H1 (cell line): Measurements from ENCODE around the gene TBKBP1. TPM values are rescaled to one million over a fixed set of nuclear protein-coding genes. Genes with fewer than 3 reads are reported as not detected.

Source experiments
- CTCF ChIP-seq, 3 experiments: IDR thresholded peaks; 1 replicate in 2 of 3; 2 replicates in 1 of 3; pipeline versions ENCODE4 v1.5.1 to v1.6.1; 2011; ENCODE audit warnings: low read length in 3 of 3, mild to moderate bottlenecking in 3 of 3, inconsistent platforms in 2 of 3, low read depth in 1 of 3, moderate library complexity in 1 of 3; ENCODE audit not compliant: insufficient read depth in 1 of 3; ENCODE audit errors: control extremely low read depth in 1 of 3
- SAP30 ChIP-seq: fragments of 300-600 bp; sonication (generic); IDR thresholded peaks from 2 replicates; pipeline ENCODE4 v1.7.1; 2012; ENCODE audit warnings: low read length, moderate library complexity, mild to moderate bottlenecking, inconsistent platforms; ENCODE audit not compliant: insufficient read depth, insufficient replicate concordance
- SIN3A ChIP-seq, 2 experiments: IDR thresholded peaks in 1 of 2; conservative IDR thresholded peaks in 1 of 2; 2 replicates each; pipeline ENCODE4 v1.6.1; 2011 to 2012; ENCODE audit warnings: low read length in 2 of 2, improper control_type of control experiment in 1 of 2, low read depth in 1 of 2, mild to moderate bottlenecking in 1 of 2
- SUZ12 ChIP-seq: fragments of 200-600 bp; sonication (generic); IDR thresholded peaks from 2 replicates; pipeline ENCODE4 v1.6.1; 2012; ENCODE audit warnings: mild to moderate bottlenecking, inconsistent platforms, low read length, moderate library complexity, mixed read lengths
- polyA plus RNA-seq, 7 experiments: library from polyadenylated mRNA; depleted of rRNA in 3 of 7; stranded (reverse) in 5 of 7; unstranded in 2 of 7; fragments of >200 nt in 5 of 7; fragments of 200-250 nt in 2 of 7; gene quantifications; 1 replicate in 5 of 7; 2 replicates in 1 of 7; 4 replicates in 1 of 7; pipeline versions ENCODE4 v1.2.1 to v1.2.3, GENCODE V29; 2011 to 2013; ENCODE audit warnings: missing spikeins in 2 of 7, mixed read lengths in 2 of 7
- total RNA-seq: library from RNA; stranded (reverse); fragmentation: NEBNext Ultra II Directional; extraction: Animal tissue kit (Norgen Biotek cat#: 25700); gene quantifications from 2 replicates; pipeline ENCODE4 v1.2.1, GENCODE V29; 2021

The TBKBP1 gene
- total and polyA plus RNA-seq, 2 of the 8 experiments (the other 6 are each of a cell fraction or from before 2014, with no cell fraction given), result 6.3 to 15.1 TPM

- TF ChIP-seq SAP30 (no peak), CTCF (IDR thresholded peaks at IDR 0.05; ENCODE audit: control extremely low read depth in 1 of 3, insufficient read depth in 1 of 3, low read depth in 1 of 3, low read length in 3 of 3) (no peak), SIN3A (conservative IDR thresholded peaks at IDR 0.05 in 1 of 2, IDR thresholded peaks at IDR 0.05 in 1 of 2; ENCODE audit: low read depth in 1 of 2, low read length in 2 of 2) (no peak), SUZ12 (no peak)
Measured at GRCh38 chr17:47718634-47719405, 24.9 kb downstream of the TBKBP1 start (continued).
